GM23338 (cell line): ENCODE data around the gene BICRA. TPM values are rescaled to one million over a fixed set of nuclear protein-coding genes. Genes with fewer than 3 reads are reported as not detected.
"Not testable (repeated sequence)": the region's sequence is repeated elsewhere in the genome, so short reads cannot be mapped to it uniquely, and the experiment has no call there.

ENCODE experiments used
- ATAC-seq: fragments of 200-7000 bp; cut with Tn5 transposase; 3 replicates; pipeline ENCODE4 v1.9.1; 2020
- DNase-seq: peaks from one replicate; pipeline ENCODE4 v3.0.0-alpha.2; 2015; ENCODE audit warnings: low spot score
- H2AFZ ChIP-seq: fragments of 200-600 bp; sonication (generic); 2 replicates; pipeline ENCODE4 v1.8.0; 2016; ENCODE audit warnings: antibody characterized with exemption, mild to moderate bottlenecking, moderate library complexity
- H3F3A ChIP-seq: fragments of 200-600 bp; sonication (generic); replicated peaks from 2 replicates; pipeline ENCODE4 v1.8.0; 2017; ENCODE audit warnings: antibody characterized with exemption, mixed run types, low read depth
- H3K27ac ChIP-seq: fragments of 200-600 bp; sonication (generic); 2 replicates; pipeline ENCODE4 v1.6.1; 2016; ENCODE audit warnings: low read depth
- H3K27me3 ChIP-seq: fragments of 200-600 bp; sonication (generic); 2 replicates; pipeline ENCODE4 v1.8.0; 2016; ENCODE audit warnings: mild to moderate bottlenecking, mixed run types, moderate library complexity; ENCODE audit not compliant: insufficient read depth
- H3K36me3 ChIP-seq: fragments of 200-600 bp; sonication (generic); 2 replicates; pipeline ENCODE4 v1.8.0; 2016; ENCODE audit warnings: mild to moderate bottlenecking; ENCODE audit not compliant: insufficient read depth
- H3K4me1 ChIP-seq: fragments of 200-600 bp; sonication (generic); 2 replicates; pipeline ENCODE4 v1.8.0; 2016; ENCODE audit warnings: mild to moderate bottlenecking, moderate library complexity; ENCODE audit not compliant: insufficient read depth
- H3K4me2 ChIP-seq: fragments of 200-600 bp; sonication (generic); 2 replicates; pipeline ENCODE4 v1.7.1; 2017; ENCODE audit warnings: mixed run types
- H3K4me3 ChIP-seq: fragments of 200-600 bp; sonication (generic); 2 replicates; pipeline ENCODE4 v1.6.1; 2016; ENCODE audit warnings: mixed run types
- H3K79me2 ChIP-seq: fragments of 200-600 bp; sonication (generic); replicated peaks from 2 replicates; pipeline ENCODE4 v1.8.0; 2017; ENCODE audit warnings: mild to moderate bottlenecking; ENCODE audit not compliant: insufficient read depth
- H3K9me2 ChIP-seq: fragments of 200-600 bp; sonication (generic); 2 replicates; pipeline ENCODE4 v1.8.0; 2017; ENCODE audit not compliant: insufficient read depth
- H4K20me1 ChIP-seq: fragments of 200-600 bp; sonication (generic); replicated peaks from 2 replicates; pipeline ENCODE4 v1.8.0; 2017; ENCODE audit warnings: mild to moderate bottlenecking; ENCODE audit not compliant: insufficient read depth
- H3K27ac Mint-ChIP-seq: 2 replicates; pipeline ENCODE4 v1.8.0; 2020; ENCODE audit warnings: inconsistent platforms, mild to moderate bottlenecking, moderate library complexity, mixed read lengths
- H3K27me3 Mint-ChIP-seq: 3 replicates; pipeline ENCODE4 v1.8.0; 2022; ENCODE audit warnings: low read depth, mild to moderate bottlenecking, moderate library complexity, mixed read lengths, inconsistent platforms; ENCODE audit not compliant: insufficient read depth, poor library complexity
- H3K36me3 Mint-ChIP-seq: 3 replicates; pipeline ENCODE4 v1.8.0; 2021; ENCODE audit warnings: low read depth, mild to moderate bottlenecking, inconsistent platforms, moderate library complexity, mixed read lengths
- H3K4me1 Mint-ChIP-seq: 3 replicates; pipeline ENCODE4 v1.8.0; 2020; ENCODE audit warnings: mild to moderate bottlenecking, inconsistent platforms, mixed read lengths
- H3K4me3 Mint-ChIP-seq: 3 replicates; pipeline ENCODE4 v1.8.0; 2021; ENCODE audit warnings: moderate library complexity, mild to moderate bottlenecking, inconsistent platforms, mixed read lengths
- H3K9me3 Mint-ChIP-seq: 3 replicates; pipeline ENCODE4 v1.8.0; 2020; ENCODE audit warnings: moderate library complexity, mild to moderate bottlenecking, inconsistent platforms, mixed read lengths
- NANOG ChIP-seq: IDR thresholded peaks from 2 replicates; pipeline ENCODE4 v1.6.1; 2016; ENCODE audit warnings: antibody characterized with exemption, borderline replicate concordance
- STAT1 ChIP-seq: IDR thresholded peaks from one replicate; pipeline ENCODE4 v1.6.1; 2016; ENCODE audit warnings: antibody characterized with exemption; ENCODE audit not compliant: unreplicated experiment
- ZNF331 ChIP-seq: fragments of 250-450 bp; sonication (Bioruptor Pico); IDR thresholded peaks from 2 replicates; pipeline ENCODE4 v1.5.0; 2020; ENCODE audit warnings: low read depth, mild to moderate bottlenecking, moderate library complexity
- polyA plus RNA-seq: library from polyadenylated mRNA; unstranded; fragments of >200 nt; fragmentation: Nextera tagmentation; extraction: Ambion mirVana; gene quantifications from 2 replicates; pipeline ENCODE4 v1.2.1, GENCODE V29; 2016
- total RNA-seq: library from RNA; depleted of rRNA; stranded (reverse); fragments of >200 nt; shearing (Covaris generic); gene quantifications from 2 replicates; pipeline ENCODE4 v1.2.3, GENCODE V29; 2014
- TF ChIP-seq, protein P1 (sequence below): fragments of 250-450 bp; sonication (Bioruptor Pico); IDR thresholded peaks from 2 replicates; pipeline ENCODE4 v1.5.0; 2020; ENCODE audit warnings: mild to moderate bottlenecking, moderate library complexity
- TF ChIP-seq, protein P2 (sequence below): IDR thresholded peaks from one replicate; pipeline ENCODE4 v1.6.1; 2018; ENCODE audit warnings: antibody characterized with exemption; ENCODE audit not compliant: unreplicated experiment

The BICRA gene
- total and polyA plus RNA-seq, 2 experiments from 2014 or later: 7.0 to 37.7 TPM

DNA sequence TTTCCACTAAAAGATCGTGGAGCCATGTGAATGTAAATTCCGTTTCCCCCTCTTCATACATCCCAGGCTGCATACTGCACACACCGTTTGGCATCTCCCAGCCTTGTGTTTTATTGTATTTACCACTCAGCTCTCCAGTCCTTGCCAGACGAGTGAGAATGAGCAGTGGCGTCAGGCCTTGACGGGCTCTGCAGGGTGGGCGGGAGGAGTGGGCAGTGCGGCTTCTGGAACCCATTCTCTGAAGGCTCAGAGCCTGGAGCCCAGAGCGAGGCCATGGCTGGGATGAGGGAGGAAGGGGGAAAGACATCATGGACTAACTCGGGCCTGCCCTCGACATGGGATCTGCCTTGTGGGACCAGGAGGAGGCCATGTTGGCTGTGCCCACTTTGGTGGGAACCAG lies 25.1 kb downstream of the BICRA start (continued):
- TF ChIP-seq, protein P1, sequence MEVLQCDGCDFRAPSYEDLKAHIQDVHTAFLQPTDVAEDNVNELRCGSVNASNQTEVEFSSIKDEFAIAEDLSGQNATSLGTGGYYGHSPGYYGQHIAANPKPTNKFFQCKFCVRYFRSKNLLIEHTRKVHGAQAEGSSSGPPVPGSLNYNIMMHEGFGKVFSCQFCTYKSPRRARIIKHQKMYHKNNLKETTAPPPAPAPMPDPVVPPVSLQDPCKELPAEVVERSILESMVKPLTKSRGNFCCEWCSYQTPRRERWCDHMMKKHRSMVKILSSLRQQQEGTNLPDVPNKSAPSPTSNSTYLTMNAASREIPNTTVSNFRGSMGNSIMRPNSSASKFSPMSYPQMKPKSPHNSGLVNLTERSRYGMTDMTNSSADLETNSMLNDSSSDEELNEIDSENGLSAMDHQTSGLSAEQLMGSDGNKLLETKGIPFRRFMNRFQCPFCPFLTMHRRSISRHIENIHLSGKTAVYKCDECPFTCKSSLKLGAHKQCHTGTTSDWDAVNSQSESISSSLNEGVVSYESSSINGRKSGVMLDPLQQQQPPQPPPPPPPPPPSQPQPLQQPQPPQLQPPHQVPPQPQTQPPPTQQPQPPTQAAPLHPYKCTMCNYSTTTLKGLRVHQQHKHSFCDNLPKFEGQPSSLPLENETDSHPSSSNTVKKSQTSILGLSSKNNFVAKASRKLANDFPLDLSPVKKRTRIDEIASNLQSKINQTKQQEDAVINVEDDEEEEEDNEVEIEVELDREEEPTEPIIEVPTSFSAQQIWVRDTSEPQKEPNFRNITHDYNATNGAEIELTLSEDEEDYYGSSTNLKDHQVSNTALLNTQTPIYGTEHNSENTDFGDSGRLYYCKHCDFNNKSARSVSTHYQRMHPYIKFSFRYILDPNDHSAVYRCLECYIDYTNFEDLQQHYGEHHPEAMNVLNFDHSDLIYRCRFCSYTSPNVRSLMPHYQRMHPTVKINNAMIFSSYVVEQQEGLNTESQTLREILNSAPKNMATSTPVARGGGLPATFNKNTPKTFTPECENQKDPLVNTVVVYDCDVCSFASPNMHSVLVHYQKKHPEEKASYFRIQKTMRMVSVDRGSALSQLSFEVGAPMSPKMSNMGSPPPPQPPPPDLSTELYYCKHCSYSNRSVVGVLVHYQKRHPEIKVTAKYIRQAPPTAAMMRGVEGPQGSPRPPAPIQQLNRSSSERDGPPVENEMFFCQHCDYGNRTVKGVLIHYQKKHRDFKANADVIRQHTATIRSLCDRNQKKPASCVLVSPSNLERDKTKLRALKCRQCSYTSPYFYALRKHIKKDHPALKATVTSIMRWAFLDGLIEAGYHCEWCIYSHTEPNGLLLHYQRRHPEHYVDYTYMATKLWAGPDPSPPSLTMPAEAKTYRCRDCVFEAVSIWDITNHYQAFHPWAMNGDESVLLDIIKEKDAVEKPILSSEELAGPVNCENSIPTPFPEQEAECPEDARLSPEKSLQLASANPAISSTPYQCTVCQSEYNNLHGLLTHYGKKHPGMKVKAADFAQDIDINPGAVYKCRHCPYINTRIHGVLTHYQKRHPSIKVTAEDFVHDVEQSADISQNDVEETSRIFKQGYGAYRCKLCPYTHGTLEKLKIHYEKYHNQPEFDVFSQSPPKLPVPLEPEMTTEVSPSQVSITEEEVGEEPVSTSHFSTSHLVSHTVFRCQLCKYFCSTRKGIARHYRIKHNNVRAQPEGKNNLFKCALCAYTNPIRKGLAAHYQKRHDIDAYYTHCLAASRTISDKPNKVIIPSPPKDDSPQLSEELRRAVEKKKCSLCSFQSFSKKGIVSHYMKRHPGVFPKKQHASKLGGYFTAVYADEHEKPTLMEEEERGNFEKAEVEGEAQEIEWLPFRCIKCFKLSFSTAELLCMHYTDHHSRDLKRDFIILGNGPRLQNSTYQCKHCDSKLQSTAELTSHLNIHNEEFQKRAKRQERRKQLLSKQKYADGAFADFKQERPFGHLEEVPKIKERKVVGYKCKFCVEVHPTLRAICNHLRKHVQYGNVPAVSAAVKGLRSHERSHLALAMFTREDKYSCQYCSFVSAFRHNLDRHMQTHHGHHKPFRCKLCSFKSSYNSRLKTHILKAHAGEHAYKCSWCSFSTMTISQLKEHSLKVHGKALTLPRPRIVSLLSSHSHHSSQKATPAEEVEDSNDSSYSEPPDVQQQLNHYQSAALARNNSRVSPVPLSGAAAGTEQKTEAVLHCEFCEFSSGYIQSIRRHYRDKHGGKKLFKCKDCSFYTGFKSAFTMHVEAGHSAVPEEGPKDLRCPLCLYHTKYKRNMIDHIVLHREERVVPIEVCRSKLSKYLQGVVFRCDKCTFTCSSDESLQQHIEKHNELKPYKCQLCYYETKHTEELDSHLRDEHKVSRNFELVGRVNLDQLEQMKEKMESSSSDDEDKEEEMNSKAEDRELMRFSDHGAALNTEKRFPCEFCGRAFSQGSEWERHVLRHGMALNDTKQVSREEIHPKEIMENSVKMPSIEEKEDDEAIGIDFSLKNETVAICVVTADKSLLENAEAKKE (CRISPR knock-in tag): no peak

DNA sequence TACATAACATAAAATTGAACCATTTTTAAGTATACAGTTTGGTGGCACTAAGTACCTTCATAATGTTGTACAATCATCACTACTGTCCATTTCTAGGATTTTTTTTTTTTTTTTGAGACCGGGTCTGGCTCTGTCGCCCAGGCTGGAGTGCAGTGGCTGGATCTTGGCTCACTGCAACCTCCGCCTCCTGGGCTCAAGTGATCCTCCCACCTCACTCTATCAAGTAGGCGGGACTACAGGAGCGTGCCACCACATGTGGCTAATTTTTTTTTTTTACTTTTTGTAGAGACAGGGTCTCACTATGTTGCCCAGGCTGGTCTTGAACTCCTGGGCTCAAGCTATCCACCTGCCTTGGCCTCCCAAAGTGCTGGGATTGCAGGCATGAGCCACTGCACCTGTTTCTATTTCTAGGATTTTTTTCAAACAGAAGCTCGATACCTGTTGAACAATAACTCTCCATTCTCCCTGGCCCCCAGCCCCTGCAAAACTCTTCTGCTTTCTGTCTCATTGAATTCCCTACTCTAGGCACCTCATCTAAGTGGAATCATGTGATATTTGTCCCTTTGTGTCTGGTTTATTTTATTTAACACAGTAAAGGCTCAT lies 26.3 kb downstream of the BICRA start:
- peaks cover 42% of the 10 kb centered on the region for H4K20me1 ChIP-seq

DNA sequence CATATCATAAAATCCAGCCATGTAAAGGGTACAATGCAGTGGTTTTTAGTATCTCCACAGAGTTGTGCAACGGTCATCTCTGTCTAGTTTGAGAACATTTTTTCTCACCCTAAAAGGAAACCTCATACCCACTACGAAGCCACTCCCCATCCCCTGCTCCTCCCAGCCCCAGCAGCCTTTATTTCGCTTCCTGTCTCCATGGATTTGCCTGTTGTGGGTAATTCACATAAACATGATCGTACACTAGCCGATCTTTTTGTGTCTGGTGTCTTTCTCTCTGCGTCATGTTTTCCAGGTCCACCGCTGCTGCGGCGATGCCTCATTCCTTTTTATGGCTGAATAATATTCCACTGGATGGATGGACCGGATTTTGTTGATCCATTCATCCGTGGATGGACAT lies 28.6 kb downstream of the BICRA start:
- ATAC-seq (no peak), DNase-seq (no peak)
- no peaks in the 10 kb centered on the region; the same call in 2 of the 3 replicates for H3K9me3 Mint-ChIP-seq
- Histone ChIP-seq H3K4me2 (no peak overlapping the region), H3F3A (0 out of 2 replicates have a peak, but pooled peaks cover 7% of the 10 kb centered on the region), H2AFZ (no peak overlapping the region), H3K36me3 (no peaks in the 10 kb centered on the region; the same call in 1 of the 2 replicates), H3K27ac (peak overlapping the region; percentile 32; the same call in 1 of the 2 replicates), H3K27me3 (no peaks in the 10 kb centered on the region), H3K9me2 (no peaks in the 10 kb centered on the region), H3K79me2 (peaks cover 96% of the 10 kb centered on the region), H3K4me1 (peaks cover 8% of the 10 kb centered on the region; the same call in 1 of the 2 replicates), H3K4me3 (no peak overlapping the region), H4K20me1 (peaks cover 31% of the 10 kb centered on the region)
- H3K36me3 Mint-ChIP-seq: peaks cover 12% of the 10 kb centered on the region
- peaks cover 22% of the 10 kb centered on the region for H3K4me1 Mint-ChIP-seq
- TF ChIP-seq NANOG: no peak
- TF ChIP-seq ZNF331 (CRISPR knock-in tag): no peak
- no peak for TF ChIP-seq STAT1
- TF ChIP-seq, protein P2, sequence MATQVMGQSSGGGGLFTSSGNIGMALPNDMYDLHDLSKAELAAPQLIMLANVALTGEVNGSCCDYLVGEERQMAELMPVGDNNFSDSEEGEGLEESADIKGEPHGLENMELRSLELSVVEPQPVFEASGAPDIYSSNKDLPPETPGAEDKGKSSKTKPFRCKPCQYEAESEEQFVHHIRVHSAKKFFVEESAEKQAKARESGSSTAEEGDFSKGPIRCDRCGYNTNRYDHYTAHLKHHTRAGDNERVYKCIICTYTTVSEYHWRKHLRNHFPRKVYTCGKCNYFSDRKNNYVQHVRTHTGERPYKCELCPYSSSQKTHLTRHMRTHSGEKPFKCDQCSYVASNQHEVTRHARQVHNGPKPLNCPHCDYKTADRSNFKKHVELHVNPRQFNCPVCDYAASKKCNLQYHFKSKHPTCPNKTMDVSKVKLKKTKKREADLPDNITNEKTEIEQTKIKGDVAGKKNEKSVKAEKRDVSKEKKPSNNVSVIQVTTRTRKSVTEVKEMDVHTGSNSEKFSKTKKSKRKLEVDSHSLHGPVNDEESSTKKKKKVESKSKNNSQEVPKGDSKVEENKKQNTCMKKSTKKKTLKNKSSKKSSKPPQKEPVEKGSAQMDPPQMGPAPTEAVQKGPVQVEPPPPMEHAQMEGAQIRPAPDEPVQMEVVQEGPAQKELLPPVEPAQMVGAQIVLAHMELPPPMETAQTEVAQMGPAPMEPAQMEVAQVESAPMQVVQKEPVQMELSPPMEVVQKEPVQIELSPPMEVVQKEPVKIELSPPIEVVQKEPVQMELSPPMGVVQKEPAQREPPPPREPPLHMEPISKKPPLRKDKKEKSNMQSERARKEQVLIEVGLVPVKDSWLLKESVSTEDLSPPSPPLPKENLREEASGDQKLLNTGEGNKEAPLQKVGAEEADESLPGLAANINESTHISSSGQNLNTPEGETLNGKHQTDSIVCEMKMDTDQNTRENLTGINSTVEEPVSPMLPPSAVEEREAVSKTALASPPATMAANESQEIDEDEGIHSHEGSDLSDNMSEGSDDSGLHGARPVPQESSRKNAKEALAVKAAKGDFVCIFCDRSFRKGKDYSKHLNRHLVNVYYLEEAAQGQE: no peak
- no peak overlapping the region for H3K27ac Mint-ChIP-seq
- H3K4me3 Mint-ChIP-seq: no peak overlapping the region
- H3K27me3 Mint-ChIP-seq: peaks cover 4% of the 10 kb centered on the region

More for the DNA sequence above, 26.3 kb downstream of the BICRA start:
- H3K27ac Mint-ChIP-seq, H3K4me3 ChIP-seq, H3K4me2 ChIP-seq, H3K4me3 Mint-ChIP-seq, H3K27ac ChIP-seq, H3F3A ChIP-seq, H3K4me1 ChIP-seq, H3K36me3 ChIP-seq, H3K9me2 ChIP-seq, DNase-seq, ATAC-seq, H2AFZ ChIP-seq, H3K27me3 ChIP-seq, H3K9me3 Mint-ChIP-seq: not testable (repeated sequence)
- H3K27me3 Mint-ChIP-seq: peaks cover 12% of the 10 kb centered on the region
- H3K4me1 Mint-ChIP-seq: peaks cover 29% of the 10 kb centered on the region
- peaks cover 21% of the 10 kb centered on the region for H3K36me3 Mint-ChIP-seq
- H3K79me2 ChIP-seq: peaks cover 98% of the 10 kb centered on the region
